GM12892 (cell line): ENCODE results near the gene UBE2U.

Experiments
- POLR2A ChIP-seq: IDR thresholded peaks from 2 replicates; pipeline ENCODE4 v1.6.1; 2011; ENCODE audit warnings: low read depth, low read length, control low read depth
- TAF1 ChIP-seq: IDR thresholded peaks from 2 replicates; pipeline ENCODE4 v1.6.1; 2011; ENCODE audit warnings: low read depth, mild to moderate bottlenecking, control low read depth, low read length, borderline replicate concordance

DNA sequence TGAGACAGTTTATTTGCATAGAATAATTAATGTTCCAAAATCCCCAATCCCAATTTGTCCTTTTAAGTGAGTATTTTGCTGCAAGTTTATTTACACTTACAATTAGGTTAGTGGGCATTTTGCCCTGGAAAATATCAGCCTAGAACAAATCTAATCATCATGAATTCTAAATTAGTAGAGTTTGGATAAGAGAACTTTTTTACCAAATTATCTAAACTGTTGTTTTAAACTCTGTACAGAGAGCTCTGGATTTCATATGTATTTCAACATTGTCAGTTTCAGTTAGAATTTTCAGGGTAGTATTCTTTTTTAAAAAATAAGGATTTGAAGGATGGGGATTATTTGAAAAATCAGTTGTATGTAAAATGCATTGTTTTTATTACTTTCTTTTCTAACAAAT, 27.8 kb upstream of the UBE2U start:
- TF ChIP-seq POLR2A (no peak), TAF1 (no peak)
